HCT116 (cell line): ENCODE data around the gene TNKS2. TPM values are rescaled to one million over a fixed set of nuclear protein-coding genes. Genes with fewer than 3 reads are reported as not detected.

Source experiments
- CBX3 ChIP-seq: IDR thresholded peaks from 2 replicates; pipeline ENCODE4 v1.6.1; 2012; ENCODE audit warnings: low read depth
- CTCF ChIP-seq, 3 experiments: fragments of 200-600 bp in 1 of 3; sonication (generic) in 1 of 3; IDR thresholded peaks in 2 of 3; conservative IDR thresholded peaks in 1 of 3; 2 replicates each; pipeline ENCODE4 v1.5.1; 2012 to 2017; ENCODE audit warnings: low read depth in 2 of 3, low read length in 2 of 3, antibody characterized with exemption in 1 of 3, borderline replicate concordance in 1 of 3, control low read depth in 1 of 3, mild to moderate bottlenecking in 1 of 3, mixed read lengths in 1 of 3, mixed run types in 1 of 3, moderate library complexity in 1 of 3; ENCODE audit not compliant: insufficient read depth in 1 of 3
- EGR1 ChIP-seq: IDR thresholded peaks from 2 replicates; pipeline ENCODE4 v1.6.1; 2012; ENCODE audit warnings: low read depth
- EZH2 ChIP-seq: fragments of 200-600 bp; sonication (generic); IDR thresholded peaks from 2 replicates; pipeline ENCODE4 v1.6.1; 2017; ENCODE audit warnings: antibody characterized with exemption, mixed run types
- EZH2phosphoT487 ChIP-seq: fragments of 200-600 bp; IDR thresholded peaks from 2 replicates; pipeline ENCODE4 v1.6.1; 2018; ENCODE audit warnings: antibody characterized with exemption, borderline replicate concordance
- FOSL1 ChIP-seq: IDR thresholded peaks from 2 replicates; pipeline ENCODE4 v1.6.1; 2012; ENCODE audit warnings: low read depth
- JUND ChIP-seq: IDR thresholded peaks from 2 replicates; pipeline ENCODE4 v1.6.1; 2012
- MAX ChIP-seq: IDR thresholded peaks from 2 replicates; pipeline ENCODE4 v1.6.1; 2012
- POLR2A ChIP-seq: IDR thresholded peaks from 2 replicates; pipeline ENCODE4 v1.7.0; 2011; ENCODE audit warnings: borderline replicate concordance; ENCODE audit not compliant: insufficient read depth, insufficient read length; ENCODE audit errors: extremely low read depth
- RAD21 ChIP-seq: IDR thresholded peaks from 2 replicates; pipeline ENCODE4 v1.6.1; 2012; ENCODE audit warnings: low read depth, mild to moderate bottlenecking
- SIN3A ChIP-seq: IDR thresholded peaks from 2 replicates; pipeline ENCODE4 v1.6.1; 2012; ENCODE audit warnings: low read depth
- SRF ChIP-seq: IDR thresholded peaks from 2 replicates; pipeline ENCODE4 v1.6.1; 2012; ENCODE audit warnings: low read depth
- TCF7L2 ChIP-seq: IDR thresholded peaks from 2 replicates; pipeline ENCODE4 v1.7.0; 2011; ENCODE audit warnings: borderline replicate concordance, inconsistent platforms; ENCODE audit not compliant: insufficient read depth, insufficient read length; ENCODE audit errors: extremely low read depth
- YY1 ChIP-seq: IDR thresholded peaks from 2 replicates; pipeline ENCODE4 v1.6.1; 2011; ENCODE audit warnings: low read length, low read depth, moderate library complexity, mild to moderate bottlenecking; ENCODE audit not compliant: insufficient replicate concordance; ENCODE audit errors: extremely low read depth
- ZBTB33 ChIP-seq: IDR thresholded peaks from 2 replicates; pipeline ENCODE4 v1.6.1; 2011; ENCODE audit warnings: mild to moderate bottlenecking, low read length, moderate library complexity; ENCODE audit not compliant: insufficient replicate concordance; ENCODE audit errors: extremely low read depth
- ZNF274 ChIP-seq: fragments of 200-500 bp; sonication (Bioruptor generic); IDR thresholded peaks from 2 replicates; pipeline ENCODE4 v1.6.1; 2014; ENCODE audit warnings: mild to moderate bottlenecking, low read depth, low read length, inconsistent platforms
- total RNA-seq: library from RNA; stranded (reverse); gene quantifications from one replicate; pipeline ENCODE4 v1.2.1, GENCODE V29; 2021; ENCODE audit not compliant: unreplicated experiment

The TNKS2 gene
- total RNA-seq, 1 experiment from 2014 or later: 20.7 TPM

- TF ChIP-seq CTCF (IDR thresholded peaks at IDR 0.05 in 2 of 3, conservative IDR thresholded peaks at IDR 0.05 in 1 of 3; ENCODE audit: borderline replicate concordance in 1 of 3, insufficient read depth in 1 of 3, low read depth in 2 of 3, low read length in 2 of 3) (peak; percentile 49 to 52 (median 50)), CBX3 (peak; percentile 77), JUND (no peak; the same call in 1 of the 2 replicates), SRF (no peak), SIN3A (0 out of 2 replicates have a peak, but pooled peaks have one; percentile 32), RAD21 (peak; percentile 53), YY1 (peak; percentile 52), FOSL1 (no peak), EZH2phosphoT487 (no peak), ZBTB33 (no peak), EZH2 (no peak), ZNF274 (no peak), MAX (peak; percentile 88), POLR2A (no peak), EGR1 (peak; percentile 46; the same call in 1 of the 2 replicates), TCF7L2 (peak; percentile 35)
- TF ChIP-seq, all 23 proteins: peak for 10
Measured at GRCh38 chr10:91908337-91909116, 110.3 kb downstream of the TNKS2 start (continued).
